Keratinocyte (primary cell): Measurements from ENCODE around the gene HOXB13. TPM values are rescaled to one million over a fixed set of nuclear protein-coding genes. Genes with fewer than 3 reads are reported as not detected.

Experiments used
- DNase-seq: peaks from one replicate; pipeline ENCODE4 v3.0.0-alpha.2; 2011; ENCODE audit warnings: low read depth, missing footprints, low spot score
- FAIRE-seq: peaks from 2 replicates; lab custom pipeline; 2011; peaks lifted over from hg19 to GRCh38; lab: Jason Lieb, UNC
- H2AFZ ChIP-seq: 2 replicates; pipeline ENCODE4 v1.6.0; 2012; ENCODE audit warnings: low read length, control low read depth, inconsistent platforms; ENCODE audit not compliant: control insufficient read depth
- H3K27ac ChIP-seq: 2 replicates; pipeline ENCODE4 v1.5.1; 2011; ENCODE audit warnings: low read length; ENCODE audit not compliant: control insufficient read depth, insufficient read depth
- H3K27me3 ChIP-seq: 3 replicates; pipeline ENCODE4 v1.6.0; 2011; ENCODE audit warnings: low read length; ENCODE audit not compliant: control insufficient read depth, insufficient read depth; ENCODE audit errors: extremely low read depth
- H3K36me3 ChIP-seq, 2 experiments: 2 replicates in 1 of 2; 3 replicates in 1 of 2; pipeline ENCODE4 v1.5.1; 2011; ENCODE audit warnings: low read length in 2 of 2, mild to moderate bottlenecking in 1 of 2; ENCODE audit not compliant: control insufficient read depth in 2 of 2, insufficient read depth in 2 of 2; ENCODE audit errors: extremely low read depth in 1 of 2
- H3K4me1 ChIP-seq: 3 replicates; pipeline ENCODE4 v1.5.1; 2011; ENCODE audit warnings: low read length; ENCODE audit not compliant: control insufficient read depth, insufficient read depth; ENCODE audit errors: extremely low read depth
- H3K4me2 ChIP-seq: 3 replicates; pipeline ENCODE4 v1.6.0; 2011; ENCODE audit warnings: low read depth, low read length; ENCODE audit not compliant: control insufficient read depth, insufficient read depth; ENCODE audit errors: extremely low read depth
- H3K4me3 ChIP-seq, 3 experiments: fragments of 200-600 bp in 1 of 3; sonication (generic) in 1 of 3; 2 replicates in 2 of 3; 3 replicates in 1 of 3; pipeline ENCODE4 v1.5.1; 2011 to 2016; ENCODE audit warnings: low read length in 3 of 3, mild to moderate bottlenecking in 3 of 3, control low read depth in 2 of 3, inconsistent platforms in 1 of 3, low read depth in 1 of 3, mixed read lengths in 1 of 3, mixed run types in 1 of 3, moderate library complexity in 1 of 3; ENCODE audit not compliant: control insufficient read depth in 2 of 3, insufficient read depth in 2 of 3; ENCODE audit errors: extremely low read depth in 1 of 3
- H3K79me2 ChIP-seq: 2 replicates; pipeline ENCODE4 v1.6.0; 2012; ENCODE audit warnings: low read length; ENCODE audit not compliant: control insufficient read depth, insufficient read depth
- H3K9ac ChIP-seq: 3 replicates; pipeline ENCODE4 v1.6.0; 2011; ENCODE audit warnings: low read length; ENCODE audit not compliant: control insufficient read depth, insufficient read depth; ENCODE audit errors: extremely low read depth
- H3K9me1 ChIP-seq: 3 replicates; pipeline ENCODE4 v1.6.0; 2011; ENCODE audit warnings: low read length; ENCODE audit not compliant: control insufficient read depth, insufficient read depth; ENCODE audit errors: extremely low read depth
- H3K9me3 ChIP-seq: 2 replicates; pipeline ENCODE4 v1.5.1; 2012; ENCODE audit warnings: low read depth, low read length; ENCODE audit not compliant: control insufficient read depth
- H4K20me1 ChIP-seq: 3 replicates; pipeline ENCODE4 v1.6.0; 2011; ENCODE audit warnings: low read length; ENCODE audit not compliant: control insufficient read depth, insufficient read depth; ENCODE audit errors: extremely low read depth
- EZH2 ChIP-seq: IDR thresholded peaks from one replicate; pipeline ENCODE4 v1.6.1; 2012; ENCODE audit warnings: inconsistent platforms, mild to moderate bottlenecking, low read length, moderate library complexity
- dilution Hi-C: fragments of 300-500 bp; cut with MboI; formaldehyde crosslinking; loops from one replicate; pipeline ENCODE4 v1.7.0; 2020; ENCODE audit warnings: low sequenced_read_pairs; ENCODE audit not compliant: extremely low pct_ligation_motif_present
- polyA plus RNA-seq, 5 experiments: library from polyadenylated mRNA; depleted of rRNA in 3 of 5; stranded (reverse) in 3 of 5; stranded (forward) in 1 of 5; unstranded in 1 of 5; fragments of >200 nt; gene quantifications; 1 replicate in 1 of 5; 2 replicates in 3 of 5; 3 replicates in 1 of 5; pipeline versions ENCODE4 v1.2.1 to v1.2.3, GENCODE V29; 2011 to 2012; ENCODE audit warnings: missing spikeins in 2 of 5, low read depth in 1 of 5, low replicate concordance in 1 of 5
- TF ChIP-seq, protein P1 (sequence below), 3 experiments: IDR thresholded peaks in 1 of 3; conservative IDR thresholded peaks in 1 of 3; optimal IDR thresholded peaks in 1 of 3; 2 replicates in 2 of 3; 3 replicates in 1 of 3; pipeline versions ENCODE3 to v1.5.1; 2011; ENCODE audit warnings: low read length in 3 of 3, mild to moderate bottlenecking in 3 of 3, moderate library complexity in 2 of 3, control low read depth in 1 of 3, inconsistent platforms in 1 of 3; ENCODE audit not compliant: insufficient read depth in 2 of 3; ENCODE audit errors: extremely low read depth in 1 of 3

HOXB13 gene
- polyA plus RNA-seq, 1 donor (not counting 4 experiments of a cell fraction or from before 2014, with no cell fraction given), result not detected

GRCh38 chr17:48726916-48727286 is 1.6 kb downstream of the HOXB13 start:
- no peak overlapping the region for H3K9ac ChIP-seq
- peaks cover 4% of the 10 kb centered on the region for H3K4me1 ChIP-seq
- H3K36me3 ChIP-seq, result no peaks in the 10 kb centered on the region
- TF ChIP-seq EZH2, result no peak
- TF ChIP-seq, protein P1, sequence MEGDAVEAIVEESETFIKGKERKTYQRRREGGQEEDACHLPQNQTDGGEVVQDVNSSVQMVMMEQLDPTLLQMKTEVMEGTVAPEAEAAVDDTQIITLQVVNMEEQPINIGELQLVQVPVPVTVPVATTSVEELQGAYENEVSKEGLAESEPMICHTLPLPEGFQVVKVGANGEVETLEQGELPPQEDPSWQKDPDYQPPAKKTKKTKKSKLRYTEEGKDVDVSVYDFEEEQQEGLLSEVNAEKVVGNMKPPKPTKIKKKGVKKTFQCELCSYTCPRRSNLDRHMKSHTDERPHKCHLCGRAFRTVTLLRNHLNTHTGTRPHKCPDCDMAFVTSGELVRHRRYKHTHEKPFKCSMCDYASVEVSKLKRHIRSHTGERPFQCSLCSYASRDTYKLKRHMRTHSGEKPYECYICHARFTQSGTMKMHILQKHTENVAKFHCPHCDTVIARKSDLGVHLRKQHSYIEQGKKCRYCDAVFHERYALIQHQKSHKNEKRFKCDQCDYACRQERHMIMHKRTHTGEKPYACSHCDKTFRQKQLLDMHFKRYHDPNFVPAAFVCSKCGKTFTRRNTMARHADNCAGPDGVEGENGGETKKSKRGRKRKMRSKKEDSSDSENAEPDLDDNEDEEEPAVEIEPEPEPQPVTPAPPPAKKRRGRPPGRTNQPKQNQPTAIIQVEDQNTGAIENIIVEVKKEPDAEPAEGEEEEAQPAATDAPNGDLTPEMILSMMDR (optimal IDR thresholded peaks at IDR 0.05 in 1 of 3, IDR thresholded peaks at IDR 0.05 in 1 of 3, conservative IDR thresholded peaks at IDR 0.05 in 1 of 3; ENCODE audit: extremely low read depth in 1 of 3, insufficient read depth in 2 of 3, low read length in 3 of 3), result no peak
- no peak overlapping the region for H3K27ac ChIP-seq
- no peak for DNase-seq
- H3K9me3 ChIP-seq, result no peaks in the 10 kb centered on the region
- no peaks in the 10 kb centered on the region for H3K9me1 ChIP-seq
- no peak overlapping the region for H3K4me3 ChIP-seq
- H4K20me1 ChIP-seq, result no peaks in the 10 kb centered on the region
- no peak for FAIRE-seq
- H3K79me2 ChIP-seq, result no peaks in the 10 kb centered on the region
- no peak overlapping the region for H2AFZ ChIP-seq
- peaks cover 99% of the 10 kb centered on the region for H3K27me3 ChIP-seq
- no peak overlapping the region for H3K4me2 ChIP-seq
- dilution Hi-C loops, result no loop called here

DNA sequence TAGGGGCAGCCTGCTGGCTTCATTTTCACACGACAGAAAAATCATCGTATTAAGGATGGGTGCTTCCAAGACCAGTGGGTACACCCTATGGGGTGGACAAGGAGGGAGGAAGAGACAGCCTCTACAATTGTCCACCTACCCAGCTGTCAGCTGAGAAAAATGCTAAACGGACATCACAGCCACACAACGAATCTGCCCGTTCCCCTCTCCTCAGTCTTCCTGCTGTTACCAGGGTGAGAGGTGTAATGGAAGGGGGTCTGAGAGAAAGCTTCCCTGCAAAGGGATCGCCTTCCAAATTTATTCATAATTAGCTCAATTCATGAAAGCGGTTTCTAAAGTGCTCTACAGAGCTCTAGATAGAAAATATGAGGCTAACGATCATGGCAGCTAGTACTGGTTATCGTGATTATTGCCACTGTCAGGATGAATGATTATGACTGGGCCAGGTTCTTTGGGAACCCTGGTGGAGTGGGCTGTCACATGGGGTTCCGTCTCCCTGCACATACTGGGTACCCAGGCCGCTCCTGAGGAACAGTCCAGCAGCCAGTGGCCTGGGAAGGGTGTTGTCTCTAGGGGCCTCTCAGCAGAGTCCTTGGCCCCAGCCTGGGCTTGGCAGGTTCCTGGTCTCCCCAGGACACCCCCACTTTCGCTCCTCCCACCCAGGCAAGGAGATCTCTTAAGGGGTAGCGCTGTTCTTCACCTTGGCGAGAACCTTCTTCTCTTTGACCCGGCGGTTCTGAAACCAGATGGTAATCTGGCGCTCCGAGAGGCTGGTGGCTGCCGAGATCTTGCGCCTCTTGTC is 2.2 kb downstream of the HOXB13 start:
- dilution Hi-C loops, result no loop called here
- Histone ChIP-seq H3K4me3 (no peak overlapping the region), H2AFZ (no peak overlapping the region), H3K27me3 (peaks cover 99% of the 10 kb centered on the region), H3K27ac (no peak overlapping the region), H4K20me1 (no peaks in the 10 kb centered on the region), H3K79me2 (no peaks in the 10 kb centered on the region), H3K9ac (no peak overlapping the region), H3K9me3 (no peaks in the 10 kb centered on the region), H3K36me3 (no peaks in the 10 kb centered on the region), H3K4me1 (peaks cover 4% of the 10 kb centered on the region), H3K4me2 (no peak overlapping the region), H3K9me1 (no peaks in the 10 kb centered on the region)
- no peak for DNase-seq
- TF ChIP-seq, protein P1 (optimal IDR thresholded peaks at IDR 0.05 in 1 of 3, IDR thresholded peaks at IDR 0.05 in 1 of 3, conservative IDR thresholded peaks at IDR 0.05 in 1 of 3; ENCODE audit: extremely low read depth in 1 of 3, insufficient read depth in 2 of 3, low read length in 3 of 3), result no peak
- no peak for TF ChIP-seq EZH2
- FAIRE-seq, result no peak
